HG02884 (cell line): ENCODE results near the gene BMPR1B.
A peak's percentile ranks its signal among the peaks of the same experiment; 100 is the strongest.
"Not testable (repeated sequence)": the region's sequence is repeated elsewhere in the genome, so short reads cannot be mapped to it uniquely, and the experiment has no call there.

Source experiments
- ATAC-seq: cut with Tn5 transposase; IDR thresholded peaks from one replicate; pipeline ENCODE4 v1.9.1; 2021; ENCODE audit warnings: mild to moderate bottlenecking, moderate library complexity; ENCODE audit not compliant: unreplicated experiment

The BMPR1B gene

DNA sequence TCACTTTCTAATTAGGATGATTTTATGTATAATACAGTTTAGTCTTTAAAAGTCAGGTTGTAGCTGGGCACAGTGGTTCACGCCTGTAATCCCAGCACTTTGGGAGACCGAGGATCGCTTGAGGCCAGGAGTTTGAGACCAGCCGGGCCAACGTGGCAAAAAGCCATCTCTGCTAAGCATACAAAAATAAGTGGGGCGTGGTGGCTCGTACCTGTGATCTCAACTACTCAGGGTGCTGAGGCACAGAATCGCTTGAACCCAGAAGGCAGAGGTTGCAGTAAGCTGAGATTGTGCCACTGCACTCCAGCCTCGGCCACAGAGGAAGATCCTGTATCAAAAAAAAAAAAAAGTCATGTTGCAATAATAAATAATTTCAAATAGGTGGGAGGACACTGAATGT, 364.2 kb downstream of the BMPR1B start:
- ATAC-seq = no peak

DNA sequence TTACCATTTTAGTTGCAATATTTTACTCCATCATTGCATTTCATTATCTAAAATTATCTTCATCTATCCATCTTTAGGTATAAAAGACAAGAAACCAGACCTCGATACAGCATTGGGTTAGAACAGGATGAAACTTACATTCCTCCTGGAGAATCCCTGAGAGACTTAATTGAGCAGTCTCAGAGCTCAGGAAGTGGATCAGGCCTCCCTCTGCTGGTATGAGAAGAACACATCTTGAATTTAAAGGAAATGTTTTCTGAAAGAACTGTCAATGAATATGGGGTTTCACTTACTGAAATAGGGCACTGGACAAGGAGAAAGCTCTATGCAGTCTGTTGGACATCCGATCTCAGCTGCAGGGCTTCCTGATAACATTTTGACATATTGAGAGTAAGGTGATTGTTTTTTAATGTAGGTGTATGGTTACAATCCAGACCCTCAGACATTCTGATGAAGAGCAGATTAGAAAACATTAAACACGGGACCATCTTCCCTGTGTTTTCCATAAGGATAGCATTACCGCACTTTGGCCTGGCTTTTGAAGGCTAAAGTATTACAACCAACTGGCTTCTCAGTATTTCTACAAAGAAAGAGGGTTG, 367.2 kb downstream of the BMPR1B start:
- ATAC-seq = no peak

GRCh38 chr4:95129031-95129430, 371.3 kb downstream of the BMPR1B start:
- no peak for ATAC-seq

- no peak for ATAC-seq
These were observed 372.1 kb downstream of the BMPR1B start for GRCh38 chr4:95129821-95130311.

- ATAC-seq = not testable (repeated sequence)
These were observed 376.3 kb downstream of the BMPR1B start for GRCh38 chr4:95134016-95134415.

GRCh38 chr4:95139424-95139823, 381.7 kb downstream of the BMPR1B start:
- ATAC-seq = not testable (repeated sequence)

DNA sequence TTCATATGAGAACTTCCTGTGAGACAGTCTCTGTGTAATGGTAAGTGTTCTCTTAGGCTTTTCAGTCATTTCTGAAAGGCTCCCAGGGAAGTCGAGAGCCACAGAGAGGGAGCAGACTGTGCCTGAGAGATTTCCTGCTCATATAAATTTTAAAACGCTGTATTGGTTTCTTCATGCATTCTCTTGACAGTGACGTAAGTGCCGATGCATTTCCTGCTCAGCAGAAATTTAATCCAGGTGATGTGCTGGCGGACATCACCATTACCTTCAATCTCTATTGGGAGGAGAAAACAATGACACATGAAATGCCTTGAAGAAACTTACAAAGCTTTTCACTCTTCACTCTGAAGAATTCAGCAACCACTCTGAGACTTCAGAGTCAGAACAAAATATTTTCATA, 383.6 kb downstream of the BMPR1B start:
- no peak for ATAC-seq

DNA sequence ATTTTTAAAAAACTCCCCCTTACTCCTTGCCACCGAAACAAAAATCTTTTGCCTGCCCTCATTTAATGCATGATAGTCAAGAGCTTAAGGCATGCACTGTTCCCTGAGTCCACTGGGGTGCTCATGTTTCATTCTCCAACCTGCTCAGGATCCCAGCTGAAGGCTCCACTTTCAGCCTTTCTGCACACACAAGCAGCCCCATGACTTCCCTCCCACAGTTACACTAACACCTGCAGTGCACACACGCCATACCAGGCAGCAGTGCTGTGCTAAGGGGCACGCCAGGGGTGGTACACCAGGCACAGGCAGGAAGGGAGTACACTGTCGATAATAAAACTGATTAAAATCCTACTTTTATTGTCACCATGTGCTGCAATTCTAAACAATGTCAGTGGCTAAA, 385.2 kb downstream of the BMPR1B start:
- no peak for ATAC-seq

- no peak for ATAC-seq
These were observed 393.5 kb downstream of the BMPR1B start for GRCh38 chr4:95151255-95151654.

DNA sequence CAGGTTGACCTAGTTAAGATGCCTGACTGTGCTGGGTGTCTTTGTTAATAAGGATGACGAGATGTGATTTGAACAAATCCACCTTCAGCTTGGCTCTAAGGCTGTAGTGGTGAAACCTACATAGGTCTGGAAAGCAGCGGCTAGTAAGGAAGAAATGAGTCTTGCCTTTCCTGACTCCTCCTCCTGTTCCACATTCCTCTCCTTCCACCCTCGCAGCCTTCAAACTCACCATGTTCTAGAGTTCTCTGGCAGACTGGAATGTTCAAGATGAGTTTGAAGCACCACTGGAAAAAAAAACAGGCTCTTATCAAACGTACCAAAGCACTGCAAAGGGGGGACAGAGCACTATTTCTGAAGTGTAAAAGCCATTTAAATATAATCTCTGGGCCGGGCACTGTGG, 395.4 kb downstream of the BMPR1B start:
- no peak for ATAC-seq

DNA sequence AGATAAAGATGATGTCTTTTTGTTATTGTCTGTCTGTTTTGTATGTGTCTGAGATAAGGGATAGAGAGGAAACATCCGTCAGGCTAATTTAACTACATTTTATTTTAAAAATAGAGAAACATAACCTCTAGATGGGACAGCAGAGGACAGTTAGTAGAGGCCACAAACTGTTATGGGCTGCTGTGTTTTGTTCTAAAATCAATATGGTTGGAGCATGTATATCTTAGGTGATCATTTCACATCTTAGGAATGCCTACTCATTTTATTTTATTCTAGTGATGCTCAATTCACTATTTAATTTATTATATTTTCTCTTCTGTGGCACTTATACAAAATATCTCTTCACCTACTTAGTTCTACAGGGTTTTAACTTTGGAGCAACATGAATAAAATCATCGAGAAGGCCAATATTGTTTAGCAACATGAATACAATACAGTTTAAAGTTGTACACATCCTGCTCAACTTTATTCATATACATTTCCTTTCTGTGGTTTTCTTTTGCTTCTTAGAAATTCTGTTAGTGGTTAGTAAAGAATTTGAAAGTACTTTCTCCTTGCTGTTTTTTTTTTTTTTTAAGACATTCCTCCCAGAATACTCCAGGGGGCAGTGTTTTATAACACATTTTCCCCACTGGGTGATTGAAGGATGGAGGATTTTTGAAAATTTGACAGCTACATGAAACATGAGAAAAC, 398.1 kb downstream of the BMPR1B start:
- ATAC-seq = no peak

DNA sequence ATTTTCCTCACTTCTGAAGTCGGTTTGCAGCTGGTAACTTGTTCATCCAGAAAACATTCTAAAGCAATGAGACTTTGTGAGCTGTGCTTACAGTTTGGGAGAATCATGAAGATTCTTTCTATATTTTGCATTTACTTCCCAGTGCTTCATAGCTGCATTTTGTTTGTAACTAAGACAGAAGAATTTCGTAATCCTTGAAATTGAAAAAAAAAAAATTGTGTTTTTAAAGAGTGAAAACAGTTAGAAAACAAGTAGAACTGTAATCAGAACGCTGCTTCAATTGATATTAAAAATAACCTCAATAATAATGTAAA, 398.7 kb downstream of the BMPR1B start:
- ATAC-seq = no peak

DNA sequence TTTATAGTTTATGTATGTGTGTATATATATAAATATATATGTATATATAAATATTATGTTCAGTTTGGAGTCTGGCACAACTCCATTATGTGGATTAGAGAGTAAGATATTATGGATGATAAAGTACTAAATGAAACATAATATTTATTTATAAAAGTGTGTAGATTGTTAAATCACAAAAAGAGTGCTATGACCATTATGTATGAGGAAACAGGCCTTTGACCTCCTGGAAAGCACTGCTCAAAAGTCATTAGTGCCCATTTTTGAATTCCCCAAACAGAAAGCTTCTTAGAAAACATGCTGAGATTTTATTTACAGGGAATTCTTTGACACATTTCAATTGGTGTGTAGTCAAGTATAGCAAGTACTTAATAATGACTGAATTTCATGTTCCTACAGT, 399.8 kb downstream of the BMPR1B start:
- ATAC-seq = no peak

DNA sequence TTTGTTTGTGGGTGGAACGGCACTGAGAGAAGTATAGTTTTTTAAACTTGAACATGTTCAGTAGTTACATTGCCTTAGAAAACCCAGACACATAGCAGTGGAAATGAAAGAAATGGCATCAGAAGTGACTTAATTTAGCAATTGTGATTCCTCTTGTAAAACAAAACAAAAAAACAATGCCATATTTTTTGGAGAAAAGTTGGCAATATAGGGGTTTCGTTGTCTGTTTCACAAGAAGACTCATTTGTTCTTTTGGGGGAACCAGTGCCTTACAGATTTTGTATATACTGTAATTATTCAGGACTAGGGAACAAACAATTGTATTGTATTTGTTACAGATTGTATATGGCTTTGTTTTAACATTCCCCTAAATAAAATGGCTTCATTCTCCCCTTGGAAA, 400.3 kb downstream of the BMPR1B start:
- ATAC-seq = no peak

DNA sequence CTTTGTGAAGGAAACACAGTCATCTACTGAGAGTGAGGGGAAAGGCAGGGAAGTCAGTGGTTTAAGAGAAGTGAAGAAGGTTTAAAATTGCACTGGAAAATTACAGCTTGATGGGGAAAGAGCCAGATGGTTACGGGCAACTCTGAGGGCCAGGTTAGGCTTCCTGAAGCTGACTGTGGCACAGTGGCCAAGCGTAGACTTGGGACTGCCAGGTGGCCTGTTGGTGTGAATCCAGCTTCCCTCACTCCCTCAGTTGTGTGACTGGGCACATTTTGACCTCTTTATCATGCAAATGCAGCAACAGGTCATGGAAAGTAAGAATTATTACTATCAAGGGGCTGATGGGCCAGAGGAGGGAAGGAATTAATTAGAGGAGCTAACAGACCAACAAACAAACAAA, 400.9 kb downstream of the BMPR1B start:
- ATAC-seq = no peak

DNA sequence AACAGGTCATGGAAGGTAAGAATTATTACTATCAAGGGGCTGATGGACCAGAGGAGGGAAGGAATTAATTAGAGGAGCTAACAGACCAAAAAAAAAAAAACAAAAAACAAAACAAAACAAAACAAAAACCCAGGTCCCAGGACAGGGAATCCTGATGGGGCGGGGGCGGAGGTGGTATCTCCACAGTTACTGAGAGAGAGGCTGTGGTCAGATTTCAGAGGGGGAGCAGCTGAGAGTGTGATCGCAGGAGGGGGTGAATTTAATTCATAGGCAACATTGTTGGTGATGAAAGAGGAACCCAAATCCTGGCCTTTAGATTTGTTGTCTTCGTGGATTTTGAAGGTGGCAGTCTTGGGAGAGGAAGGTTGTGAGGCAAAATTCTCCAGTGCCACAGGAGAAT, 401.6 kb downstream of the BMPR1B start:
- ATAC-seq = no peak

DNA sequence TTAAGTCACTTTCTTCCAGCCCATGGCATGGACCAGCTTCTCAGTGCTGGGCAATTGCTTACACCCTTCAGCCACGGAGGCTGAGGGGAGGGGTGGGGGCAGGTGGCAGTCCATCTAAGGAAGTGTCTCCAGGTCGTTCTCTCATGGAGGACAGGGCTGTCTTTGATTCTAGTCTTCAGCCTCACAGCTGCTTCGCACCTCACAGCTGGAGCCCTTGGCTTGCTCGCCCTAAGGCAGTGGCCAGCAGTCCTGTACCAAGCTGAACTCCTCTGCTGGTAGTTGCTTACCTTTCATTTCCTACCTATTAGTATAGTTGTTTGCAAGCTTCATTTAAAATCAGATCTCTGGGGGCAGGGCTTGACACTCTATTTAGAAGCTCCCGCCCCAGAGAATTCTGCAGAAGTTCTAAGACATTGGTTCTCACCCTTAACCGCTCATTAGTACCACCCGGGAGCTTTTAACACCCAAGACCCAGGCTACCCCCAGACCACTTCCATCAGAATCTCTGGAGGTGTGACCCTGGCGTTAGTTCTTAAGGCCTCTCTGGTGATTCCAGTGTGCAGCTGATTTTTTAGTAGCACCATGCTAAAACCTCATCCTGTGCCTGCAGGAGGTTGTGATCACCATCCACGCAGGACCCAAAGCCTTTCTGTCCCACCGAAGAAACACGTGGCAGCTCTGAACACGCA, 404.2 kb downstream of the BMPR1B start:
- no peak for ATAC-seq

DNA sequence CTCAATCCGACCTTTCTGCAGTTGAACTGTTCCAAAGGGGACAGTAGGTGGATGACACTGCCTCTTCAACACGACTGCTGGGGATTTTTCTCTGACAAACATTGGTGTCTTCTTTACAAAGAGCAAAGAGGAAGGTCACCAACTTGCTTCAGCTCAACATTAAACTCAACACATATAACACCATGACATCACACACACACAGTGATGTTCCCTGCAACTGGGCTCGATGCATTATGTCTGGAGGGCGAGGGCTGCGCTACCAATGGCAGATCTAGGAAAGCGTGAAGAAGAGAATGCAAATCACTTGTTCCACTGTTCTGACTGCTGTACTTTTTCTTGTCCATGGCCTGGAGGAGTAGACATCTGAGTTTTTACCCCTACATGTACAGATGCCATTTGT, 405.1 kb downstream of the BMPR1B start:
- no peak for ATAC-seq

DNA sequence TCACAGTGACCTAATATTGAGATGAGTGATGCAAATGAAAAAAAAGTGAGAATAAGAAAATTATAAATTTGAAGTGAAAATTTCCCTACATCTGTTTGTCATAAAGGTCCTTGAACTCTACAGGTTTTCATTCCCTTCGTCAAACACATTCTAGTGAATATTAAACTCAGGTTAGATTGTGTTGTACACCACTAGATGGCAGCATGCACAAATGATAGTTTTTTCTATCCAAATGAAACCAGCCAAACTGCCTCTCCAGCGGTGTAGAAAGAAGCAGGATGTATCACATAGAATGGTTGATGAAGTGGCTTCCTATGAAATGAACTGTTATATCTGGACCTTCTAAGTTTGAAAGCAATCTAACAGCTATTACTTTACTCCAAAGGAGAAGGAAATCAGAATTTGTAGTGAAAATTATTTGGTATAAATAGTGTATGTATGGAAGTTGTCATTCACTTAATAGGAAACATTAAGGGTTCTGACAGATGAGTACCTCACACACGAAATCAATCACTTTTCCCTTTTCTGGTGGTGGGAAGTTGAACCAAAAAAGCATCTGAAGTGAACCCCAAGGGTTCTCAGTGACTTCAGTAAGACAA, 408.3 kb downstream of the BMPR1B start:
- peak; percentile 88 for ATAC-seq

GRCh38 chr4:95167805-95168204, 410.1 kb downstream of the BMPR1B start:
- no peak for ATAC-seq

- ATAC-seq = no peak
These were observed 412.4 kb downstream of the BMPR1B start for GRCh38 chr4:95170176-95170575.

DNA sequence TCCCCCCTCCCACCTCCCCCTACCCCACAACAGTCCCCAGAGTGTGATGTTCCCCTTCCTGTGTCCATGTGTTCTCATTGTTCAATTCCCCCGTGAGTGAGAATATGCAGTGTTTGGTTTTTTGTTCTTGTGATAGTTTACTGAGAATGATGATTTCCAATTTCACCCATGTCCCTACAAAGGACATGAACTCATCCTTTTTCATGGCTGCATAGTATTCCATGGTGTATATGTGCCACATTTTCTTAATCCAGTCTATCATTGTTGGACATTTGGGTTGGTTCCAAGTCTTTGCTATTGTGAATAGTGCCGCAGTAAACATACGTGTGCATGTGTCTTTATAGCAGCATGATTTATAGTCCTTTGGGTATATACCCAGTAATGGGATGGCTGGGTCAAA, 413.6 kb downstream of the BMPR1B start:
- not testable (repeated sequence) for ATAC-seq
